WTC11 (cell line): ENCODE data around the gene AMBP. TPM values are rescaled to one million over a fixed set of nuclear protein-coding genes. Genes with fewer than 3 reads are reported as not detected.

ENCODE experiments used
- ATAC-seq: fragments of 200-7000 bp; cut with Tn5 transposase; 2 replicates; pipeline ENCODE4 v1.10.0; 2021; ENCODE audit warnings: mild to moderate bottlenecking, moderate library complexity
- CTCF ChIA-PET: fragments of 300-600 bp; sonication (Branson Sonifier 250); formaldehyde crosslinking; loops from one replicate; lab custom pipeline; 2021; ENCODE audit warnings: antibody characterized with exemption; lab: Charles Lee
- POLR2A ChIA-PET: fragments of 350-600 bp; sonication (Branson Sonifier 250); formaldehyde crosslinking; loops from one replicate; lab custom pipeline; 2021; ENCODE audit warnings: antibody characterized with exemption; lab: Charles Lee
- DNase-seq: peaks from one replicate; pipeline ENCODE4 v3.0.0; 2021; ENCODE audit warnings: low spot score
- H3K27ac Mint-ChIP-seq: 2 replicates; pipeline ENCODE4 v1.8.0; 2021; ENCODE audit warnings: mixed read lengths
- H3K27me3 Mint-ChIP-seq: 2 replicates; pipeline ENCODE4 v1.8.0; 2021; ENCODE audit warnings: low read depth, mild to moderate bottlenecking, moderate library complexity, mixed read lengths
- H3K36me3 Mint-ChIP-seq: 2 replicates; pipeline ENCODE4 v1.8.0; 2021; ENCODE audit warnings: mixed read lengths
- H3K4me1 Mint-ChIP-seq: 2 replicates; pipeline ENCODE4 v1.8.0; 2022; ENCODE audit warnings: mixed read lengths
- H3K4me3 Mint-ChIP-seq: 2 replicates; pipeline ENCODE4 v1.8.0; 2021; ENCODE audit warnings: mild to moderate bottlenecking, moderate library complexity, mixed read lengths
- H3K9me3 Mint-ChIP-seq: 2 replicates; pipeline ENCODE4 v1.8.0; 2021; ENCODE audit warnings: mixed read lengths
- FOXJ3 ChIP-seq: sonication (generic); formaldehyde crosslinking; IDR thresholded peaks from 2 replicates; pipeline ENCODE4 v1.9.0; 2021; ENCODE audit warnings: missing genetic modification reagents, mild to moderate bottlenecking, borderline replicate concordance
- GTF2I ChIP-seq: fragments of 250-450 bp; sonication (Bioruptor Pico); conservative IDR thresholded peaks from 2 replicates; pipeline ENCODE4 v1.4.0; 2021; ENCODE audit warnings: mild to moderate bottlenecking
- JUN ChIP-seq: sonication (generic); formaldehyde crosslinking; IDR thresholded peaks from 2 replicates; pipeline ENCODE4 v1.8.0; 2023; ENCODE audit warnings: mild to moderate bottlenecking, missing genetic modification reagents
- MYBL2 ChIP-seq: sonication (generic); formaldehyde crosslinking; IDR thresholded peaks from 2 replicates; pipeline ENCODE4 v1.8.1; 2023; ENCODE audit warnings: mild to moderate bottlenecking, moderate library complexity, missing genetic modification reagents
- RELA ChIP-seq: sonication (generic); formaldehyde crosslinking; IDR thresholded peaks from 2 replicates; pipeline ENCODE4 v1.8.1; 2022; ENCODE audit warnings: missing genetic modification reagents, mild to moderate bottlenecking, borderline replicate concordance
- TCF7 ChIP-seq: sonication (generic); formaldehyde crosslinking; IDR thresholded peaks from 2 replicates; pipeline ENCODE4 v1.8.0; 2022; ENCODE audit warnings: mild to moderate bottlenecking, low read depth, missing genetic modification reagents, moderate library complexity
- ZNF121 ChIP-seq: sonication (generic); formaldehyde crosslinking; IDR thresholded peaks from 2 replicates; pipeline ENCODE4 v1.8.0; 2023; ENCODE audit warnings: missing genetic modification reagents
- total RNA-seq: library from RNA; stranded (reverse); gene quantifications from 3 replicates; pipeline ENCODE4 v1.2.3, GENCODE V29; 2021
- TF ChIP-seq, protein P1 (sequence below): fragments of 250-450 bp; sonication (Bioruptor Pico); IDR thresholded peaks from 2 replicates; pipeline ENCODE4 v1.9.0; 2021; ENCODE audit warnings: mild to moderate bottlenecking
- TF ChIP-seq, protein P2 (sequence below): sonication (generic); formaldehyde crosslinking; IDR thresholded peaks from 2 replicates; pipeline ENCODE4 v1.8.1; 2022; ENCODE audit warnings: mild to moderate bottlenecking, moderate library complexity, missing genetic modification reagents
- TF ChIP-seq, protein P3 (sequence below): sonication (generic); formaldehyde crosslinking; IDR thresholded peaks from 2 replicates; pipeline ENCODE4 v1.8.1; 2023; ENCODE audit warnings: mild to moderate bottlenecking, missing genetic modification reagents
- TF ChIP-seq, protein P4 (sequence below): fragments of 250-450 bp; sonication (Bioruptor Pico); IDR thresholded peaks from 2 replicates; pipeline ENCODE4 v1.9.0; 2021; ENCODE audit warnings: mild to moderate bottlenecking
- TF ChIP-seq, protein P5 (sequence below): sonication (generic); formaldehyde crosslinking; IDR thresholded peaks from 2 replicates; pipeline ENCODE4 v1.8.0; 2022; ENCODE audit warnings: mild to moderate bottlenecking, missing genetic modification reagents
- TF ChIP-seq, protein P6 (sequence below): sonication (generic); formaldehyde crosslinking; IDR thresholded peaks from 2 replicates; pipeline ENCODE4 v1.8.0; 2022; ENCODE audit warnings: mild to moderate bottlenecking, missing genetic modification reagents
- TF ChIP-seq, protein P7 (sequence below): sonication (generic); formaldehyde crosslinking; IDR thresholded peaks from 2 replicates; pipeline ENCODE4 v1.8.1; 2022; ENCODE audit warnings: mild to moderate bottlenecking, missing genetic modification reagents, moderate library complexity, borderline replicate concordance

The AMBP gene
- total RNA-seq, 1 experiment from 2014 or later, result 3.3 TPM

DNA sequence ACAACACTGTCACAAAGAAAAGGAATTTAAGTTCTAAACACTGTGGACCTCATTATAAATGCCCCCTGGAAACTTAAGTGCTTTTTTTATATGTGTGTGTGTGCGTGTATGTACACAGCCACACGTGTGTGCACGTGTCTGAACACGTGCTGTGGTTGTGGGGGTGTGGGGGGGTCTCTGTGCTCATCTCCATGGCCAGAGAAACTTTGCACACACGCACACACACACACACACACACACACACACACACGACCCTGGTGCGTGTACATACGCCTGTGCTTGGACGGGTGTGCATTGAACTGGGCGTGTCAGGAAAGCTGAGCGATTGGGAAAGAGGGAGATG lies 27.9 kb downstream of the AMBP start (continued):
- TF ChIP-seq, protein P1, sequence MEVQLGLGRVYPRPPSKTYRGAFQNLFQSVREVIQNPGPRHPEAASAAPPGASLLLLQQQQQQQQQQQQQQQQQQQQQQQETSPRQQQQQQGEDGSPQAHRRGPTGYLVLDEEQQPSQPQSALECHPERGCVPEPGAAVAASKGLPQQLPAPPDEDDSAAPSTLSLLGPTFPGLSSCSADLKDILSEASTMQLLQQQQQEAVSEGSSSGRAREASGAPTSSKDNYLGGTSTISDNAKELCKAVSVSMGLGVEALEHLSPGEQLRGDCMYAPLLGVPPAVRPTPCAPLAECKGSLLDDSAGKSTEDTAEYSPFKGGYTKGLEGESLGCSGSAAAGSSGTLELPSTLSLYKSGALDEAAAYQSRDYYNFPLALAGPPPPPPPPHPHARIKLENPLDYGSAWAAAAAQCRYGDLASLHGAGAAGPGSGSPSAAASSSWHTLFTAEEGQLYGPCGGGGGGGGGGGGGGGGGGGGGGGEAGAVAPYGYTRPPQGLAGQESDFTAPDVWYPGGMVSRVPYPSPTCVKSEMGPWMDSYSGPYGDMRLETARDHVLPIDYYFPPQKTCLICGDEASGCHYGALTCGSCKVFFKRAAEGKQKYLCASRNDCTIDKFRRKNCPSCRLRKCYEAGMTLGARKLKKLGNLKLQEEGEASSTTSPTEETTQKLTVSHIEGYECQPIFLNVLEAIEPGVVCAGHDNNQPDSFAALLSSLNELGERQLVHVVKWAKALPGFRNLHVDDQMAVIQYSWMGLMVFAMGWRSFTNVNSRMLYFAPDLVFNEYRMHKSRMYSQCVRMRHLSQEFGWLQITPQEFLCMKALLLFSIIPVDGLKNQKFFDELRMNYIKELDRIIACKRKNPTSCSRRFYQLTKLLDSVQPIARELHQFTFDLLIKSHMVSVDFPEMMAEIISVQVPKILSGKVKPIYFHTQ, result no peak

DNA sequence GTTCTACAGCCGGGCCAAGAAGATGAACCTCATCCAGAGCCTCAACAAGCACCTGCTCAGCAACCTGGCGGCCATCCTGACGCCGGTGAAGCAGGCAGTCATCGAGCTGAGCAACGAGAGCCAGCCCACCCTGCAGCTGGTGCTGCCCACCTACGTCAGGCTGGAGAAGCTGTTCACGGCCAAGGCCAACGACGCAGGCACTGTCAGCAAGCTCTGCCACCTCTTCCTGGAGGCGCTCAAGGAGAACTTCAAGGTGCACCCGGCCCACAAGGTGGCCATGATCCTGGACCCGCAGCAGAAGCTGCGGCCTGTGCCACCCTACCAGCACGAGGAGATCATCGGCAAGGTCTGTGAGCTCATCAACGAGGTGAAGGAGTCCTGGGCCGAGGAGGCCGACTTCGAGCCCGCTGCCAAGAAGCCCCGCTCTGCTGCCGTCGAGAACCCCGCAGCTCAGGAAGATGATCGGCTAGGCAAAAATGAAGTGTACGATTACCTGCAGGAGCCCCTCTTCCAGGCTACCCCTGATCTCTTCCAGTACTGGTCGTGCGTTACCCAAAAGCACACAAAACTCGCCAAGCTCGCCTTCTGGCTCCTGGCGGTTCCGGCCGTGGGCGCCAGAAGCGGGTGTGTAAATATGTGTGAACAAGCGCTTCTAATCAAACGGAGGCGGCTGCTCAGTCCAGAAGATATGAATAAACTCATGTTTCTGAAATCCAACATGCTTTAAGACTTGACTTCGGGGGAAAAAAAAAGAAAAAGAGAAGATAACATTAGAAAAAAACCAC lies 28.5 kb downstream of the AMBP start:
- H3K27ac Mint-ChIP-seq, result no peak overlapping the region
- peaks cover 18% of the 10 kb centered on the region for H3K36me3 Mint-ChIP-seq
- H3K4me1 Mint-ChIP-seq, result no peaks in the 10 kb centered on the region
- no peak overlapping the region for H3K4me3 Mint-ChIP-seq
- POLR2A ChIA-PET, result no interaction called here
- CTCF ChIA-PET, result interaction anchor here (1.1 to 1.2 kb wide), 2 partner anchors 46 to 58 kb away, joined by 3 read pairs; no protein-coding TSS in a partner anchor
- no peaks in the 10 kb centered on the region for H3K27me3 Mint-ChIP-seq
- ATAC-seq (no peak), DNase-seq (no peak)
- no peaks in the 10 kb centered on the region for H3K9me3 Mint-ChIP-seq
- TF ChIP-seq, protein P2, sequence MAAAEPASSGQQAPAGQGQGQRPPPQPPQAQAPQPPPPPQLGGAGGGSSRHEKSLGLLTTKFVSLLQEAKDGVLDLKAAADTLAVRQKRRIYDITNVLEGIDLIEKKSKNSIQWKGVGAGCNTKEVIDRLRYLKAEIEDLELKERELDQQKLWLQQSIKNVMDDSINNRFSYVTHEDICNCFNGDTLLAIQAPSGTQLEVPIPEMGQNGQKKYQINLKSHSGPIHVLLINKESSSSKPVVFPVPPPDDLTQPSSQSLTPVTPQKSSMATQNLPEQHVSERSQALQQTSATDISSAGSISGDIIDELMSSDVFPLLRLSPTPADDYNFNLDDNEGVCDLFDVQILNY (CRISPR knock-in tag), result no peak
- TF ChIP-seq, protein P3, sequence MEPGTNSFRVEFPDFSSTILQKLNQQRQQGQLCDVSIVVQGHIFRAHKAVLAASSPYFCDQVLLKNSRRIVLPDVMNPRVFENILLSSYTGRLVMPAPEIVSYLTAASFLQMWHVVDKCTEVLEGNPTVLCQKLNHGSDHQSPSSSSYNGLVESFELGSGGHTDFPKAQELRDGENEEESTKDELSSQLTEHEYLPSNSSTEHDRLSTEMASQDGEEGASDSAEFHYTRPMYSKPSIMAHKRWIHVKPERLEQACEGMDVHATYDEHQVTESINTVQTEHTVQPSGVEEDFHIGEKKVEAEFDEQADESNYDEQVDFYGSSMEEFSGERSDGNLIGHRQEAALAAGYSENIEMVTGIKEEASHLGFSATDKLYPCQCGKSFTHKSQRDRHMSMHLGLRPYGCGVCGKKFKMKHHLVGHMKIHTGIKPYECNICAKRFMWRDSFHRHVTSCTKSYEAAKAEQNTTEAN (CRISPR knock-in tag), result no peak

DNA sequence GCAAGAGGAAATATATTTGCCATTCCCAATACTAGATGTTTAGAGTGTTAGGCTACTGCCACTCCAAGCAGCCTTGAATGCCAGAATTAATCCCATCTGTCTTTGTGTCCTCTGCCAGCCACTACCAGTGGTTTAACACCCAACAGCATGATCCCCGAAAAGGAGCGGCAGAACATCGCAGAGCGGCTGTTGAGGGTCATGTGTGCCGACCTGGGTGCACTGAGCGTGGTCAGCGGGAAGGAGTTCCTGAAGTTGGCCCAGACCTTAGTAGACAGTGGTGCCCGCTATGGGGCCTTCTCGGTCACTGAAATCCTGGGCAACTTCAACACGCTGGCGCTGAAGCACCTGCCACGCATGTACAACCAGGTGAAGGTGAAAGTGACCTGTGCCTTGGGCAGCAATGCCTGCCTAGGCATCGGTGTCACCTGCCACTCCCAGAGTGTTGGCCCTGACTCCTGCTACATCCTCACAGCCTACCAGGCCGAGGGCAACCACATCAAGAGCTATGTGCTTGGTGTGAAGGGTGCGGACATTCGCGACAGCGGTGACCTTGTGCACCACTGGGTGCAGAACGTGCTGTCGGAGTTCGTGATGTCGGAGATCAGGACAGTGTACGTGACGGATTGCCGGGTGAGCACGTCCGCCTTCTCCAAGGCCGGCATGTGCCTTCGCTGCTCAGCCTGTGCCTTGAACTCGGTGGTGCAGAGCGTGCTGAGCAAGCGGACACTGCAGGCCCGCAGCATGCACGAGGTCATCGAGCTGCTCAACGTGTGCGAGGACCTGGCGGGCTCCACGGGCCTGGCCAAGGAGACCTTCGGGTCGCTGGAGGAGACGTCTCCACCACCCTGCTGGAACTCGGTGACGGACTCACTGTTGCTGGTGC lies 29.3 kb downstream of the AMBP start:
- ATAC-seq, result no peak
- TF ChIP-seq JUN (CRISPR knock-in tag) (no peak), RELA (CRISPR knock-in tag) (no peak), ZNF121 (CRISPR knock-in tag) (no peak), MYBL2 (CRISPR knock-in tag) (no peak), GTF2I (CRISPR knock-in tag) (no peak), FOXJ3 (CRISPR knock-in tag) (no peak), TCF7 (CRISPR knock-in tag) (no peak)
- TF ChIP-seq, protein P4, sequence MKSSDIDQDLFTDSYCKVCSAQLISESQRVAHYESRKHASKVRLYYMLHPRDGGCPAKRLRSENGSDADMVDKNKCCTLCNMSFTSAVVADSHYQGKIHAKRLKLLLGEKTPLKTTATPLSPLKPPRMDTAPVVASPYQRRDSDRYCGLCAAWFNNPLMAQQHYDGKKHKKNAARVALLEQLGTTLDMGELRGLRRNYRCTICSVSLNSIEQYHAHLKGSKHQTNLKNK (CRISPR knock-in tag), result no peak
- TF ChIP-seq, protein P5, sequence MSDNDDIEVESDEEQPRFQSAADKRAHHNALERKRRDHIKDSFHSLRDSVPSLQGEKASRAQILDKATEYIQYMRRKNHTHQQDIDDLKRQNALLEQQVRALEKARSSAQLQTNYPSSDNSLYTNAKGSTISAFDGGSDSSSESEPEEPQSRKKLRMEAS (CRISPR knock-in tag), result no peak
- TF ChIP-seq, protein P6, sequence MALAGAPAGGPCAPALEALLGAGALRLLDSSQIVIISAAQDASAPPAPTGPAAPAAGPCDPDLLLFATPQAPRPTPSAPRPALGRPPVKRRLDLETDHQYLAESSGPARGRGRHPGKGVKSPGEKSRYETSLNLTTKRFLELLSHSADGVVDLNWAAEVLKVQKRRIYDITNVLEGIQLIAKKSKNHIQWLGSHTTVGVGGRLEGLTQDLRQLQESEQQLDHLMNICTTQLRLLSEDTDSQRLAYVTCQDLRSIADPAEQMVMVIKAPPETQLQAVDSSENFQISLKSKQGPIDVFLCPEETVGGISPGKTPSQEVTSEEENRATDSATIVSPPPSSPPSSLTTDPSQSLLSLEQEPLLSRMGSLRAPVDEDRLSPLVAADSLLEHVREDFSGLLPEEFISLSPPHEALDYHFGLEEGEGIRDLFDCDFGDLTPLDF, result no peak
- TF ChIP-seq, protein P7, sequence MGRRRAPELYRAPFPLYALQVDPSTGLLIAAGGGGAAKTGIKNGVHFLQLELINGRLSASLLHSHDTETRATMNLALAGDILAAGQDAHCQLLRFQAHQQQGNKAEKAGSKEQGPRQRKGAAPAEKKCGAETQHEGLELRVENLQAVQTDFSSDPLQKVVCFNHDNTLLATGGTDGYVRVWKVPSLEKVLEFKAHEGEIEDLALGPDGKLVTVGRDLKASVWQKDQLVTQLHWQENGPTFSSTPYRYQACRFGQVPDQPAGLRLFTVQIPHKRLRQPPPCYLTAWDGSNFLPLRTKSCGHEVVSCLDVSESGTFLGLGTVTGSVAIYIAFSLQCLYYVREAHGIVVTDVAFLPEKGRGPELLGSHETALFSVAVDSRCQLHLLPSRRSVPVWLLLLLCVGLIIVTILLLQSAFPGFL (CRISPR knock-in tag), result no peak
- CTCF ChIA-PET, result interaction anchor here (1.1 to 1.2 kb wide), 2 partner anchors 47 to 59 kb away, joined by 3 read pairs; no protein-coding TSS in a partner anchor
- Mint-ChIP-seq H3K27ac (no peak overlapping the region), H3K4me1 (no peaks in the 10 kb centered on the region), H3K36me3 (peaks cover 18% of the 10 kb centered on the region), H3K9me3 (no peaks in the 10 kb centered on the region), H3K27me3 (no peaks in the 10 kb centered on the region), H3K4me3 (no peak overlapping the region)
- DNase-seq, result no peak
- POLR2A ChIA-PET, result no interaction called here
